H1 (cell line): Measurements from ENCODE around the gene GPD1. TPM values are rescaled to one million over a fixed set of nuclear protein-coding genes. Genes with fewer than 3 reads are reported as not detected.
A peak's percentile ranks its signal among the peaks of the same experiment; 100 is the strongest.

Experiments used
- CEBPB ChIP-seq: IDR thresholded peaks from 2 replicates; pipeline ENCODE4 v1.6.1; 2012; ENCODE audit warnings: low read depth, low read length
- CTBP2 ChIP-seq: IDR thresholded peaks from 2 replicates; pipeline ENCODE4 v1.7.0; 2011; ENCODE audit warnings: borderline replicate concordance, mild to moderate bottlenecking, moderate library complexity, mixed read lengths, low read length; ENCODE audit not compliant: insufficient read depth, insufficient read length
- EGR1 ChIP-seq: IDR thresholded peaks from 2 replicates; pipeline ENCODE4 v1.6.1; 2011; ENCODE audit warnings: low read depth, low read length, borderline replicate concordance
- FOSL1 ChIP-seq: IDR thresholded peaks from 2 replicates; pipeline ENCODE4 v1.6.1; 2011; ENCODE audit warnings: mild to moderate bottlenecking, low read depth, low read length, moderate library complexity; ENCODE audit not compliant: insufficient read depth
- HDAC2 ChIP-seq, 2 experiments: fragments of 300-600 bp in 1 of 2; sonication (generic) in 1 of 2; IDR thresholded peaks; 2 replicates each; pipeline ENCODE4 v1.6.1; 2011 to 2012; ENCODE audit warnings: low read depth in 2 of 2, low read length in 2 of 2, mild to moderate bottlenecking in 2 of 2, moderate library complexity in 2 of 2, borderline replicate concordance in 1 of 2, inconsistent platforms in 1 of 2
- JUND ChIP-seq: IDR thresholded peaks from 2 replicates; pipeline ENCODE4 v1.6.1; 2011; ENCODE audit warnings: mild to moderate bottlenecking, improper control_type of control experiment, low read length
- KDM4A ChIP-seq: IDR thresholded peaks from one replicate; pipeline ENCODE4 v1.7.1; 2012; ENCODE audit warnings: low read depth, mild to moderate bottlenecking, moderate library complexity, low read length, inconsistent platforms; ENCODE audit not compliant: severe bottlenecking
- MAFK ChIP-seq: IDR thresholded peaks from 2 replicates; pipeline ENCODE4 v1.6.1; 2012; ENCODE audit warnings: low read depth, mild to moderate bottlenecking, improper control_type of control experiment, low read length
- POU5F1 ChIP-seq: IDR thresholded peaks from 2 replicates; pipeline ENCODE4 v1.6.1; 2011; ENCODE audit warnings: low read depth, mild to moderate bottlenecking, low read length, moderate library complexity
- RNF2 ChIP-seq: fragments of 200-900, 300-1000 bp; sonication (generic); IDR thresholded peaks from 2 replicates; pipeline ENCODE4 v1.7.1; 2016; ENCODE audit warnings: borderline replicate concordance, low read depth, mild to moderate bottlenecking, antibody characterized with exemption, low read length; ENCODE audit not compliant: poor library complexity, severe bottlenecking; ENCODE audit errors: missing control alignments
- SIN3A ChIP-seq, 2 experiments: IDR thresholded peaks in 1 of 2; conservative IDR thresholded peaks in 1 of 2; 2 replicates each; pipeline ENCODE4 v1.6.1; 2011 to 2012; ENCODE audit warnings: low read length in 2 of 2, improper control_type of control experiment in 1 of 2, low read depth in 1 of 2, mild to moderate bottlenecking in 1 of 2
- SP1 ChIP-seq: IDR thresholded peaks from 2 replicates; pipeline ENCODE4 v1.6.1; 2011; ENCODE audit warnings: low read depth, low read length
- SP2 ChIP-seq: IDR thresholded peaks from 2 replicates; pipeline ENCODE4 v1.6.1; 2012; ENCODE audit warnings: mild to moderate bottlenecking, low read length, inconsistent platforms
- SP4 ChIP-seq: IDR thresholded peaks from 2 replicates; pipeline ENCODE4 v1.6.1; 2012; ENCODE audit warnings: low read length, inconsistent platforms
- SRF ChIP-seq: IDR thresholded peaks from 2 replicates; pipeline ENCODE4 v1.6.1; 2011; ENCODE audit warnings: mild to moderate bottlenecking, low read depth, low read length, moderate library complexity
- TAF1 ChIP-seq: IDR thresholded peaks from 2 replicates; pipeline ENCODE4 v1.6.1; 2011; ENCODE audit warnings: mild to moderate bottlenecking, low read depth, low read length
- USF2 ChIP-seq: IDR thresholded peaks from 2 replicates; pipeline ENCODE4 v1.6.1; 2011; ENCODE audit warnings: low read length, improper control_type of control experiment
- polyA plus RNA-seq, 7 experiments: library from polyadenylated mRNA; depleted of rRNA in 3 of 7; stranded (reverse) in 5 of 7; unstranded in 2 of 7; fragments of >200 nt in 5 of 7; fragments of 200-250 nt in 2 of 7; gene quantifications; 1 replicate in 5 of 7; 2 replicates in 1 of 7; 4 replicates in 1 of 7; pipeline versions ENCODE4 v1.2.1 to v1.2.3, GENCODE V29; 2011 to 2013; ENCODE audit warnings: missing spikeins in 2 of 7, mixed read lengths in 2 of 7
- total RNA-seq: library from RNA; stranded (reverse); fragmentation: NEBNext Ultra II Directional; extraction: Animal tissue kit (Norgen Biotek cat#: 25700); gene quantifications from 2 replicates; pipeline ENCODE4 v1.2.1, GENCODE V29; 2021
- TF ChIP-seq, protein P1 (sequence below), 3 experiments: IDR thresholded peaks; 1 replicate in 2 of 3; 2 replicates in 1 of 3; pipeline versions ENCODE4 v1.5.1 to v1.6.1; 2011; ENCODE audit warnings: low read length in 3 of 3, mild to moderate bottlenecking in 3 of 3, inconsistent platforms in 2 of 3, low read depth in 1 of 3, moderate library complexity in 1 of 3; ENCODE audit not compliant: insufficient read depth in 1 of 3; ENCODE audit errors: control extremely low read depth in 1 of 3
- TF ChIP-seq, protein P2 (sequence below): IDR thresholded peaks from 2 replicates; pipeline ENCODE4 v1.6.1; 2012; ENCODE audit warnings: inconsistent platforms

The GPD1 gene
- total and polyA plus RNA-seq, 2 of the 8 experiments (the other 6 are each of a cell fraction or from before 2014, with no cell fraction given), result 0.45 to 0.74 TPM

DNA sequence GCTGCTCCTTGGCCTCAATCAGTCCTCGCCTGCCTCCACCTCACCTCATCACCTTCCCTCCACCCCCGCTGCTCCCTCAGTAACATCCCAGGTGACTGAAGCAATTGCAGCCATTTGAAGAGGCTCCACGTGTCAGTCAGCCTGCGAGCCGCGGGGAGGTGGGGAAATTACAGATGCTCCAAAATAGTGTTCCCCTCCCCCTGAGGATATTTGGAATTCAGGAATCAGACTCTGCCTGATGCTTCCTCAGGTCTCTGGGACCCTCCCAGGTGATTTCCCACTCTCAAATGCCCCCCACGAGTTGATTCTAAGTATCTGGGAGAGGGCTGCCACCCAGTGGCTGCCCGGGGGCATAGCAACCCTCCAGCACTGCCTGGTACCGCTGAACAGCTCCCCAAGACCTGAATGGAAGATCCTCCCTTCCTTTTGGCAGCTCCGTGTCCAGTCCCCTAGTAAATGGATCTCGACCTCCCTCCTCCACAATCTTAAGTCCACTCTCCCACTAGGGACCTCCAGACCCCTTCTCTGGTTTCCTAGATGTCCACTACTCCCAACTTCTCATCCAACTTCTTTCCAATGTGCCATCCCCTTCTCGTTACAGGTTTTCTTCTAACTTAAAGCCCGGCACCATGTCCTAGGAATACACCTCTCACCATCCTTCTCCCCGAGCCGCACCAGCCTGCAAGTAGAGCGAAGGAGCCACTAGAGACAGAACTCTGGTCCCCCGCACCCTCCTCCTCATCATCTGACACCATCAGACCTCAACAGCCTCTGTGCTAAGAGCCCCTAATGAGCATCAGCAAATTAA, 47.8 kb upstream of the GPD1 start (continued):
- no peak for TF ChIP-seq HDAC2 (IDR thresholded peaks at IDR 0.05; ENCODE audit: borderline replicate concordance in 1 of 2, low read depth in 2 of 2, low read length in 2 of 2)
- TF ChIP-seq SIN3A (conservative IDR thresholded peaks at IDR 0.05 in 1 of 2, IDR thresholded peaks at IDR 0.05 in 1 of 2; ENCODE audit: low read depth in 1 of 2, low read length in 2 of 2), result no peak; a peak in 1 of 4 replicates
- peak; percentile 41; the same call in 1 of the 2 replicates for TF ChIP-seq JUND
- no peak for TF ChIP-seq CTBP2
- TF ChIP-seq TAF1, result no peak
- TF ChIP-seq RNF2, result no peak
- no peak for TF ChIP-seq EGR1
- no peak for TF ChIP-seq CEBPB
- TF ChIP-seq KDM4A, result no peak
- TF ChIP-seq SRF, result no peak
- peak; percentile 36; the same call in 1 of the 2 replicates for TF ChIP-seq USF2
- TF ChIP-seq, protein P1, sequence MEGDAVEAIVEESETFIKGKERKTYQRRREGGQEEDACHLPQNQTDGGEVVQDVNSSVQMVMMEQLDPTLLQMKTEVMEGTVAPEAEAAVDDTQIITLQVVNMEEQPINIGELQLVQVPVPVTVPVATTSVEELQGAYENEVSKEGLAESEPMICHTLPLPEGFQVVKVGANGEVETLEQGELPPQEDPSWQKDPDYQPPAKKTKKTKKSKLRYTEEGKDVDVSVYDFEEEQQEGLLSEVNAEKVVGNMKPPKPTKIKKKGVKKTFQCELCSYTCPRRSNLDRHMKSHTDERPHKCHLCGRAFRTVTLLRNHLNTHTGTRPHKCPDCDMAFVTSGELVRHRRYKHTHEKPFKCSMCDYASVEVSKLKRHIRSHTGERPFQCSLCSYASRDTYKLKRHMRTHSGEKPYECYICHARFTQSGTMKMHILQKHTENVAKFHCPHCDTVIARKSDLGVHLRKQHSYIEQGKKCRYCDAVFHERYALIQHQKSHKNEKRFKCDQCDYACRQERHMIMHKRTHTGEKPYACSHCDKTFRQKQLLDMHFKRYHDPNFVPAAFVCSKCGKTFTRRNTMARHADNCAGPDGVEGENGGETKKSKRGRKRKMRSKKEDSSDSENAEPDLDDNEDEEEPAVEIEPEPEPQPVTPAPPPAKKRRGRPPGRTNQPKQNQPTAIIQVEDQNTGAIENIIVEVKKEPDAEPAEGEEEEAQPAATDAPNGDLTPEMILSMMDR (IDR thresholded peaks at IDR 0.05; ENCODE audit: control extremely low read depth in 1 of 3, insufficient read depth in 1 of 3, low read depth in 1 of 3, low read length in 3 of 3), result peak; percentile 90 to 96 (median 91)
- TF ChIP-seq, protein P2, sequence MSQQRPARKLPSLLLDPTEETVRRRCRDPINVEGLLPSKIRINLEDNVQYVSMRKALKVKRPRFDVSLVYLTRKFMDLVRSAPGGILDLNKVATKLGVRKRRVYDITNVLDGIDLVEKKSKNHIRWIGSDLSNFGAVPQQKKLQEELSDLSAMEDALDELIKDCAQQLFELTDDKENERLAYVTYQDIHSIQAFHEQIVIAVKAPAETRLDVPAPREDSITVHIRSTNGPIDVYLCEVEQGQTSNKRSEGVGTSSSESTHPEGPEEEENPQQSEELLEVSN, result peak; percentile 80
- TF ChIP-seq SP1, result no peak
- TF ChIP-seq SP2, result no peak
- TF ChIP-seq POU5F1, result no peak
- TF ChIP-seq SP4, result no peak
- TF ChIP-seq FOSL1, result no peak
- TF ChIP-seq MAFK, result no peak
